HG03097 (cell line): ENCODE data around the gene HAUS6.
A peak's percentile ranks its signal among the peaks of the same experiment; 100 is the strongest.
"Not testable (repeated sequence)": the region's sequence is repeated elsewhere in the genome, so short reads cannot be mapped to it uniquely, and the experiment has no call there.

Experiments
- ATAC-seq: cut with Tn5 transposase; IDR thresholded peaks from one replicate; pipeline ENCODE4 v1.9.1; 2021; ENCODE audit not compliant: unreplicated experiment, low FRiP score

HAUS6 gene, protein sequence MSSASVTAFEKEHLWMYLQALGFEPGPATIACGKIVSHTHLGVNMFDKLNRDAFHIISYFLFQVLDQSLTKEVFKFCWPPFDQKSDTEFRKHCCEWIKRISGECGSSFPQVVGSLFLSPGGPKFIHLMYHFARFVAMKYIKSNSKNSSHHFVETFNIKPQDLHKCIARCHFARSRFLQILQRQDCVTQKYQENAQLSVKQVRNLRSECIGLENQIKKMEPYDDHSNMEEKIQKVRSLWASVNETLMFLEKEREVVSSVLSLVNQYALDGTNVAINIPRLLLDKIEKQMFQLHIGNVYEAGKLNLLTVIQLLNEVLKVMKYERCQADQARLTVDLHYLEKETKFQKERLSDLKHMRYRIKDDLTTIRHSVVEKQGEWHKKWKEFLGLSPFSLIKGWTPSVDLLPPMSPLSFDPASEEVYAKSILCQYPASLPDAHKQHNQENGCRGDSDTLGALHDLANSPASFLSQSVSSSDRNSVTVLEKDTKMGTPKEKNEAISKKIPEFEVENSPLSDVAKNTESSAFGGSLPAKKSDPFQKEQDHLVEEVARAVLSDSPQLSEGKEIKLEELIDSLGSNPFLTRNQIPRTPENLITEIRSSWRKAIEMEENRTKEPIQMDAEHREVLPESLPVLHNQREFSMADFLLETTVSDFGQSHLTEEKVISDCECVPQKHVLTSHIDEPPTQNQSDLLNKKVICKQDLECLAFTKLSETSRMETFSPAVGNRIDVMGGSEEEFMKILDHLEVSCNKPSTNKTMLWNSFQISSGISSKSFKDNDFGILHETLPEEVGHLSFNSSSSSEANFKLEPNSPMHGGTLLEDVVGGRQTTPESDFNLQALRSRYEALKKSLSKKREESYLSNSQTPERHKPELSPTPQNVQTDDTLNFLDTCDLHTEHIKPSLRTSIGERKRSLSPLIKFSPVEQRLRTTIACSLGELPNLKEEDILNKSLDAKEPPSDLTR

DNA sequence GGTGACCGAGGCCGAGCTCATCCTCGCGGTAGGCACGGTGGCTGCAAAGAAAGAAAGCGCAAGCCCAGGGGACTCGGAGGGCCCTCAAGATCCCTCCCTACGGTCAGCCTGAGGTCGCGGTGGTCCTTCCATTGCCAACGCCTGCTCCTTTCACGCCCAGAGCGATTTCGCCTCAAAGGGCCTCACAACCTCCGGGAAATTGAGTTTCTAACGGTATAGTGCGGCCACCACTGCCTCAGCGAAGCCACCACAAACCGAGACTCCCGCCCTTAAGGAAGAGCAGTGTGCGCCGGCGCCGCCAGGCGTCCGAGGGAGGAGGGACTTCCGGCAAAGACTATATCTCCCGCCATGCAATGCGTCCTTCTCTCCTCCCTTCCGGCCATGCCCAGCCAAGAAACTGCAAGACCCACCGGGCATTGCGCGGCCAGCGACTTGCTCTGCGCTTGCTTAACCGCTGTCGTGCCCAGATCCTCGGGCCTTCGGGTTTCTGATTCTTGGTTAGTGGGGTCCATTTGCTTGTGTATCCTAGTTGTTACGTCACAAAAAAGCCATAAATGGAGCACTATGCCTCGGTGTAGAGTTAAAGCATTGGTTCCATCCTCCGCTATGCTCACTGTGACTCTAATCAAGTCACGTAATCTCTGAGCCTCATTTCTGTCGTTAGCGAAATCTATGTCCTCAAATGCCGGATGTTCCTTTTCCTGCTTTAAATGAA lies at the start of gene HAUS6:
Gene HAUS6 (minus strand): TSS at position 274 of the 715 bp plus-strand sequence. CDS start 253 bp downstream, at position 21.
- ATAC-seq: peak; percentile 97

- not testable (repeated sequence) for ATAC-seq
Measured at GRCh38 chr9:19152160-19152498, 49.4 kb upstream of the HAUS6 start.

DNA sequence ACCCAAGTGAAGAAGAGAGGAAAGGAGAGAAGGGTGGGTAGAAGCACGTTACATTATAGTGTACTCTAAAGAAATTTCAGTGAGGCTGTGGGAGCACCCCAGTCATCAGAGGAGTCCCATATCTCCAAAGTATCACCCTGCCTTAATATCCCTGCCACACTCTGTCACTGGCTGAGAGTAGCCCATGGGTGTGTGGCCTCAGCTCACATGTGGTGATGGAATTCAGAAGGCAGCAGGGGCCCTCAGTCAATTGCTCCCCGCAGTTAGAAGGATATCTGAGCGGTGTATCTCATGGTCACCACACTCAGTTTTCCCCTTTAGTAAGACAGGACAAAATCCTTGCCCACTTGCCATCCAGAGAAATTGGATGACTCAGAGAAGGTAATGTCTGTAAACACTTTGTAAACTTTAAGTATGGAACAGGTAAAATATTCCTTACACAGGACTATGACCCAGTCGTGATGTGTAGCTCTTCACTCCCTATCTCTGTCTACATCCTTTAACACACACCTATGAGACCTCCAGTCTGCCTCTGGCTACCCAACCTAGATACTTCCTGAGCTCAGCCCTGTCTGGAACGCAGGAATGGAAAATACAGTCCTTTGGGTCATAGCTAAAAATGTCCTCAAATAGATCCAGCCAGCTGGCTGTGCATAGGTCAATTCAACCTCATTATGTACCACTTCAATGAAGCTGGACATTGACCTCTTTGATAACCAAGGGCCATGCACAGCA lies 48.9 kb upstream of the HAUS6 start:
- no peak for ATAC-seq

GRCh38 chr9:19149230-19149629 lies 46.5 kb upstream of the HAUS6 start:
- no peak for ATAC-seq

DNA sequence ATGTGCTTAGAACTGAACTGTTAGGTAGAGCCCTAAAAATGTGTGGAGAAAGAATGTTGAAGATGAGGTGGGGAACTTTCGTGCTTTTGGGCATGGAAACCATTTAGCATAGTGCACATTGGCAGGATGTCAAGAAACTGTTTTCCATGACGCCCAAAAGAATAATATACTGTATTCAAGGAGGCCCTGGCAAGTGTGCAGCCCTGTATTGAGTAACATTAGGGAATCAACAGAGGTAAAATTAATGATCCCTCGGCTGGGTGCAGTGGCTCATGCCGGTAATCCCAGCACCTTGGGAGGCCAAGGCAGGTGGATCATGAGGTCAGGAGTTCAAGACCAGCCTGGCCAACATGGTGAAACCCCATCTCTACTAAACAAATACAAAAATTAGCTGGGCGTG lies 45.5 kb upstream of the HAUS6 start:
- ATAC-seq: no peak

DNA sequence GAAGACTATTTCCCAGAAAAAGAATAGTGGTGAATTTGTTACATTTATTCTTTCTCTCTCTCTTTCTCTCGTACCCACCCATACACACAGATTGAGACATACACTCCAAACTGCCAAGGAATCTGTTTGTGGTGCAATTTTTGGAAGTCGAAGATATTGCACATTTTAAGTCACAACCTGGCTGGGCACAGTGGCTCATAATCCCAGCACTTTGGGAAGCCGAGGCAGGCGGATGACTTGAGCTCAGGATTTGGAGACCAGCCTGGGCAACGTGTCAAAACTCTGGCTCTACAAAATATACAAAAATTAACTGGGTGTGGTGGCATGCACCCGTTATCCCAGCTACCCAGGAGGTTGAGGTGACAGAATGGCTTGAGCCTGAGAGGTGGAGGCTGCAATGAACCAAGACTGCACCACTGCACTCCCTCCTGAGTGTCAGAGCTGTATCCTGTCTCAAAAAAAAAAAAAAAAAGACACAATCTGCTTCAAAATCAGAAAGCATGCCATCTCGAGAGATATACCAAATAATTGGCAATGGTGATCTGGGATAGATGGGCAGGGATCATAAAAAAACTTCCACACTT lies 43.8 kb upstream of the HAUS6 start:
- ATAC-seq: no peak

DNA sequence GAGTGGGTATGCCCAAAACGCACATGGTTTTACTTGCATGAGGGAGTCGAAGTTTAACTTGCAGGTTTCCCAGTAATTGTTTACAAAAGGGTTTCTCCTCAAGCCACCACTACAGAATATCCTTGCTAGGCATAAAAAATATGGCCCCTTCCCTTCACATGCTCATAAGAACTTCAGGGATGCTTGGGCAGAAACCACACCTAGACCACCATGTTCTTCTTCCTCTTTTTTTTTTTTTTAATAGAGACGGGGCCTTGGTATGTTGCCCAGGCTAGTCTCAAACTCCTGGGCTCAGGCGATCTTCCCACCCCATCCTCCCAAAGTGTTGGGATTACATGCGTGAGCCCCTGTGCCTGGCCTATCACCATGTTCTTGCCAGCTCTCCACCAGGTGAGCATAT lies 43.2 kb upstream of the HAUS6 start:
- ATAC-seq: no peak

DNA sequence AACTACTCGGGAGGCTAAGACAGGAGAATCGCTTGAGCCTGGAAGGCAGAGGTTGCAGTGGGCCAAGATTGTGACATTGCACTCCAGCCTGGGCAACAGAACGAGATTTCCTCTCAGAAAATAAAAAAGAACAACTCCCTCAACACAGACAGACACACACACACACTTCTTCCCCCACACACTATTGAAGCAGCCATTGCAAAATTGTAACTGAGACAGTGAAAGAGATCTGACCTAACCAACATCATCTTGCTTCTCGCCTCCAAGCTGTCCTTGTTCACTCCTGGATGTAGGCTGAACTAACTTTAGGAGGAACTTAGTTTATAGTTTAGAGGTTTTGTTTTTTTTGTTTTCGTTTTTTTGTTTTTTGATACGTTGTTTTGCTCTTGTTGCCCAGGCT lies 37.6 kb upstream of the HAUS6 start:
- no peak for ATAC-seq

GRCh38 chr9:19138084-19138483 lies 35.4 kb upstream of the HAUS6 start:
- no peak for ATAC-seq

DNA sequence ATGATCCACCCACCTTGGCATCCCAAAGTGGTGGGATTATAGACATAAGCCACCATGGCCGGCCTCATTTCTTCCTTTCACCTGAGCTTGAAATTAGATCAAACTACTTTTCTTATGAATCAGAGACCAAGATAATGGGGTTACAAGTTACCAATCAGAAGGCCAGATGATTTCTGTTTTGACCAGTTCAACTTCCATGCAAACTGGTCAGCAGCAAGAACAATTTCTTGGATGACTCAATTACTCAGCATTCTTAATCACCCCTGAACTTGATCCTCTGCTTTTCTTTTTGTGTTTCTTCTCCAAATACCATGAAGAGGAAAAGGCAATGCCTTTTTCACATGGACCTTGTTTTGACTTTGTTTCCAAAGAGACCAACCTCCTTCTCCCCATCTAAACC lies 34.6 kb upstream of the HAUS6 start:
- ATAC-seq: no peak

DNA sequence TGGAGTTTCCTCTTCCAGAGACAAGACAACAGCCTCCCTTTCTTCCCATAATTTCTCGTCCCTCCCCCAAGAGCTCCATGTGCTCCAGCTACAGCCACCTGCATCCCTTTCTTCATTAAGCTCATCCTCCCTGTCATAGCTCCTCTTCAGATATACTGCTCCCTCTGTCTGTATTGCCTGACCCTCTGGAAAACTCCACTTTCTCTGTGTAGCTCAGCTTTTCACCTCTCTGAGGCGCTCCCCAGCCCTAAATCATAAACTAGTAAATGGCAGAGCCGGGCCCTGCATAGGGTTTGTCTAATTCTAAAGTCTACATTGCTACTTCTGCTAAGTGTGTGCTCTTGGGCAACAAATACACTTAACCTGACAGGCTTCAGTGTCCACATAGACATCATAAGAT lies 33.4 kb upstream of the HAUS6 start:
- no peak for ATAC-seq

DNA sequence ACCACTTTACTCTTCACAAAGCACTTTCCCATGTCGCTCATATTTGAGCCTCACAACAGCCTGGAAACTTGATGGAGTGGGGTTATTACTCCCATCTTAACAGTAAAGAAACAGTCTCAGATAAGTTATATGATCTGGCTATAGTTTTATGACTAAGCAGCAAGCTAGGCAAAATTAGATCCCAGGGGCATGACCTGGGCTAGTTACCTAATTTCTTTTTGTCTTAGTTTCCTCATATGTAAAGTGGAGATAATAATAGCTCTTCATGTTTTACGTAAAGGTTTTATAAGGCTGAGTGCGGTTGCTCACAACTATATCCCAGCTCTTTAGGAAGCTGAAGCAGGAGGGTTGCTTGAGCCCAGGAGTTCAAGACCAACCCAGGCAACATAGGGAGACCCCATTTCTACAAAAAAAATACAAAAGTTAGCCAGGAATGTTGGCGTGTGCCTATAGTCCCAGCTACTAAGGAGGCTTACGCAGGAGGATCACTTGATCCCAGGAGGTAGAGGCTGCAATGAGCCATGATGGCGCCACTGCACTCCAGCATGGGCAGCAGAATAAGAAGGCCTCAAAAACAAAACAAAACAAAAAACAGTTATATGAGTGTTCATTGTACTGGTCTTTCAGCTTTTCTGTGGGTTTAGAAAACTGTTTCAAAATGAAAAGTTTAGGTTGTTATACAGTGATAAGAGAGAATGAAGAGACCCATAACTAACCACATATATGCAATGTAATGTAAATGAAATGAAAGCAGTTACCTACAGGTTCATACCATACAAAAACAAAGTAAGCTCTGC lies 31.0 kb upstream of the HAUS6 start:
- ATAC-seq: no peak

- ATAC-seq: no peak
Measured at GRCh38 chr9:19130436-19130835, 27.7 kb upstream of the HAUS6 start.

DNA sequence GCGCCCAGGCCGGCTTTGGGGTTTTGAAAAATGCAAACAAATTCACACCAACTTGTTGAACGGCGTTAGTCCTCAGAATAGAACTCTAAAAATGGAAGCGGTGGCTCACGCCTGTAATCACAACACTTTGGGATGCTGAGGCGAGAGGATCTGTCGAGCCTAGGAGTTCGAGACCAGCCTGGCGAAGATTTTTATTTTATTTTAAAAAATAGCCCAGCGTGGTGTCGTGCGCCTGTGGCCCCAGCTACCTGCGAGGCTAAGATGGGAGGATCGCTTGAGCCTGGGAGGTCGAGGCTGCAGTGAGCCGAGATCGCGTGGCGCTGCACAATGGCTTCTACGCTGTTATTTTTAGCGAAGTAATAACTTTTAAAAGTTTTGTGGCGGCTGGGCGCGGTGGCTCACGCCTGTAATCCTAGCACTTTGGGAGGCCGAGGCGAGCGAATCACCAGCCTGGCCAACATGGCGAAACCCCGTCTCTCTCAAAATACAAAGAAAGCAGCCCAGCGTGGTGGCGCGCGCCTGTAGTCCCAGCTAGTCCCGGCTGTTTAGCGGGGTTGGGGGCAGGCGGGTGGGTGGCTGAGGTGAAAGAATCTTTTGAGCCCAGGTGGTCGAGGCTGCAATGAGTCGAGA lies 25.3 kb upstream of the HAUS6 start:
- ATAC-seq: peak; percentile 1

GRCh38 chr9:19124430-19124793 lies 21.7 kb upstream of the HAUS6 start:
- ATAC-seq: no peak

DNA sequence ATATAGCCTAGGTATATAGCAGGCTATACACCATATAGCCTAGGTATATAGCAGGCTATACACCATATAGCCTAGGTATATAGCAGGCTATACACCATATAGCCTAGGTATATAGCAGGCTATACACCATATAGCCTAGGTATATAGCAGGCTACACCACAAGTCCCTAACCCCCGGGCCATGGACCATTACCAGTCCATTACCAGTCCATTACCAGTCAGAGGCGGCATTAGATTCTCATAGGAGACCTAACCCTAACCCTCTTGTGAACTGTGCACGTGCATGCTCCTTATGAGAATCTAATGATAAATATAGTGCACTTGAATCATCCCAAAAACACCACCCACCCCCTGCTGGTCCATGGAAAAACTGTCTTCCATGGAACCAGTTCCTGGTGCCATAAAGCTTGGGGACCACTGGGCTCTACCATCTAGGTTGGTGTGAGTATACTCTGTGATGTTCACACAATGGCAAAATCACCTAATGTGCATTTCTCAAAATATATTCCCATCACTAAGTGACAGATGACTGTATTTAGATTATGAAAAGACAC lies 19.9 kb upstream of the HAUS6 start:
- no peak for ATAC-seq

- ATAC-seq: no peak
Measured at GRCh38 chr9:19120877-19121276, 18.2 kb upstream of the HAUS6 start.

DNA sequence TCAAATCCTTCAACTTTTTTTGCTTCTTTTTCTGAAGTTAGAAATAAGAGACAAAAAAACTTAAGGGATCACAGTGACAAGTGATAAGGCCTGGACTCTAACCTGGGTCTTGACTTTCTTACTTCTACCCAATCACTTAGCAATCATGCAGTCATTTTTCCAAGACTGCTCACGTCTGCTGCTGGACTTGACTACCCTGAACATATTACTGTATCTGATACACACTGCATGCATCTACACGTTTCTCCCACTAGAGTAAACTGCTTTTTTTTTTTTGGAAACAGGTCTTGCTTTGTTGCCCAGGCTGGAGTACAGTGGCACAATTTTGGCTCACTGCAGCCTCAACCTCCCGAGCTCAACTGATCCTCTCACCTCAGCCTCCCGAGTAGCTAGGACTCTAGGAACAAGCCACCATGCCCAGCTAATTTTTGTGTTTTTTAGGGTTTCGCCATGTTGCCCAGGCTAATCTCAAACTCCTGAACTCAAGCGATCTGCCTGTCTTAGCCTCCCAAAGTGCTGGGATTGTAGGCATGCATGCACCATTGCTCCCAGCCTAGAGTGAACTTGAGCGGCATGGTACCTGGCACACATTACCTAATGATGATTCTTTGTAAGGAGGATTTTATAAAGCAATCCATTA lies 17.2 kb upstream of the HAUS6 start:
- ATAC-seq: no peak
